Body of pancreas (tissue), 4 donors: Measurements from ENCODE around the gene ADK. TPM values are rescaled to one million over a fixed set of nuclear protein-coding genes. Genes with fewer than 3 reads are reported as not detected.
"Not testable (repeated sequence)": the region's sequence is repeated elsewhere in the genome, so short reads cannot be mapped to it uniquely, and the experiment has no call there.

Experiments used
- ATAC-seq: fragments of 150-250 bp; one replicate; pipeline ENCODE4 v1.9.1; 2016
- DNase-seq, 4 donors: peaks; one replicate each; pipeline ENCODE4 v3.0.0-alpha.2; 2019
- H3K27ac ChIP-seq, 4 donors: fragments of 200-600 bp; sonication (generic); 1 replicate in 3 of 4; 2 replicates in 1 of 4; pipeline versions ENCODE4 v1.5.1 to v1.6.1; 2016 to 2019; ENCODE audit warnings: mild to moderate bottlenecking in 1 of 4, mixed read lengths in 1 of 4, moderate library complexity in 1 of 4
- H3K27me3 ChIP-seq, 2 donors: fragments of 200-600 bp; sonication (generic); one replicate each; pipeline ENCODE4 v1.6.0; 2016; ENCODE audit warnings: mild to moderate bottlenecking in 1 of 2
- H3K36me3 ChIP-seq, 2 donors: fragments of 200-600 bp; sonication (generic); replicated peaks in 1 of 2; 2 replicates each; pipeline ENCODE4 v1.5.1; 2016; ENCODE audit warnings: low read depth in 2 of 2; ENCODE audit not compliant: insufficient read depth in 1 of 2
- H3K4me1 ChIP-seq: fragments of 200-600 bp; sonication (generic); one replicate; pipeline ENCODE4 v1.6.0; 2016
- H3K4me3 ChIP-seq, 2 donors: fragments of 200-600 bp; sonication (generic); 1 replicate in 1 of 2; 2 replicates in 1 of 2; pipeline ENCODE4 v1.5.1; 2016 to 2019
- H3K9me3 ChIP-seq, 3 donors: fragments of 200-600 bp; sonication (generic); 1 replicate in 2 of 3; 2 replicates in 1 of 3; pipeline ENCODE4 v1.5.1; 2016
- CTCF ChIP-seq, 7 experiments: fragments of 450-650 bp in 4 of 7; fragments of 200-600 bp in 3 of 7; sonication (generic) in 3 of 7; IDR thresholded peaks; one replicate each; pipeline ENCODE4 v1.5.1; 2016 to 2019; ENCODE audit warnings: antibody characterized with exemption in 7 of 7
- POLR2A ChIP-seq, 3 donors: fragments of 450-650 bp; IDR thresholded peaks; one replicate each; pipeline ENCODE4 v1.6.1; 2016; ENCODE audit warnings: antibody characterized with exemption in 3 of 3, mild to moderate bottlenecking in 2 of 3
- WGBS, 2 donors: methylation state at CpG; one replicate each; pipeline ENCODE4 v1.1.5; 2017; 5-methylcytosine and 5-hydroxymethylcytosine counted together
- intact Hi-C: fragments of 100-400 bp; cut with DNase I; formaldehyde crosslinking; loops from one replicate; pipeline ENCODE4 v1.15.1; 2023
- total RNA-seq, 2 donors: library from RNA; depleted of rRNA; stranded (reverse); fragments of >200 nt; gene quantifications; one replicate each; pipeline ENCODE4 v1.1.0, GENCODE V29; 2016

Gene ADK
- total RNA-seq, 2 donors from 2014 or later = 12.9 to 18.7 TPM

GRCh38 chr10:74292871-74293427, 141.9 kb downstream of the ADK start:
- intact Hi-C loops = no loop called here
- H3K27me3 ChIP-seq = no peaks in the 10 kb centered on the region
- no peak overlapping the region for H3K4me3 ChIP-seq
- no peak for ATAC-seq
- H3K4me1 ChIP-seq = peaks cover 12% of the 10 kb centered on the region
- H3K9me3 ChIP-seq = no peaks in the 10 kb centered on the region
- TF ChIP-seq POLR2A (IDR thresholded peaks at IDR 0.05) = no peak
- no peak for TF ChIP-seq CTCF (IDR thresholded peaks at IDR 0.05)
- no peak overlapping the region for H3K27ac ChIP-seq
- no peak for DNase-seq
- no peaks in the 10 kb centered on the region for H3K36me3 ChIP-seq
- 72 to 81% methylated on average over 4 of the region's 4 CpGs for WGBS, 2 donors

GRCh38 chr10:74293686-74294371, 142.8 kb downstream of the ADK start:
- no peak overlapping the region for H3K4me3 ChIP-seq
- H3K4me1 ChIP-seq = peaks cover 12% of the 10 kb centered on the region
- no peak for ATAC-seq
- H3K9me3 ChIP-seq = no peaks in the 10 kb centered on the region
- intact Hi-C loops = no loop called here
- DNase-seq = peak in 2 of 4 donors; percentile 6 to 35
- WGBS, 2 donors = 87 to 100% methylated on average over 1 of the region's 1 CpG
- no peaks in the 10 kb centered on the region for H3K27me3 ChIP-seq
- TF ChIP-seq POLR2A (IDR thresholded peaks at IDR 0.05) (no peak), CTCF (IDR thresholded peaks at IDR 0.05) (no peak)
- H3K36me3 ChIP-seq = no peaks in the 10 kb centered on the region
- H3K27ac ChIP-seq = no peak overlapping the region

- Histone ChIP-seq H3K9me3 (no peaks in the 10 kb centered on the region), H3K27ac (no peak overlapping the region), H3K4me1 (peaks cover 8% of the 10 kb centered on the region), H3K27me3 (no peaks in the 10 kb centered on the region), H3K4me3 (no peak overlapping the region), H3K36me3 (no peaks in the 10 kb centered on the region)
- ATAC-seq (no peak), DNase-seq (no peak)
- 92 to 98% methylated on average over 2 of the region's 2 CpGs for WGBS, 2 donors
- TF ChIP-seq POLR2A (IDR thresholded peaks at IDR 0.05) (no peak), CTCF (IDR thresholded peaks at IDR 0.05) (no peak)
- intact Hi-C loops = no loop called here
Measured at GRCh38 chr10:74297389-74298080, 146.5 kb downstream of the ADK start.

- H3K4me3 ChIP-seq, H3K27me3 ChIP-seq, intact Hi-C loops, H3K27ac ChIP-seq, DNase-seq, H3K4me1 ChIP-seq, H3K9me3 ChIP-seq, ATAC-seq, H3K36me3 ChIP-seq: not testable (repeated sequence)
- 95 to 100% methylated on average over 2 of the region's 2 CpGs for WGBS, 2 donors
Measured at GRCh38 chr10:74300074-74300621, 149.1 kb downstream of the ADK start.

GRCh38 chr10:74300666-74301065, 149.6 kb downstream of the ADK start:
- Histone ChIP-seq H3K9me3 (no peaks in the 10 kb centered on the region), H3K27me3 (no peaks in the 10 kb centered on the region), H3K27ac (no peak overlapping the region), H3K36me3 (no peaks in the 10 kb centered on the region), H3K4me3 (no peak overlapping the region), H3K4me1 (no peaks in the 10 kb centered on the region)
- ATAC-seq = no peak
- no peak for TF ChIP-seq CTCF (IDR thresholded peaks at IDR 0.05)
- TF ChIP-seq POLR2A (IDR thresholded peaks at IDR 0.05) = no peak
- DNase-seq = no peak
- intact Hi-C loops = no loop called here
- 0 to 42% methylated on average over 1 of the region's 1 CpG for WGBS, 2 donors
